ENCODE data around the gene GNAO1. TPM values are rescaled to one million over a fixed set of nuclear protein-coding genes. Genes with fewer than 3 reads are reported as not detected.

GNAO1 gene
- total and polyA plus RNA-seq, 2 of the 13 experiments (the other 11 are each of a cell fraction or from before 2014, with no cell fraction given): not detected

DNA sequence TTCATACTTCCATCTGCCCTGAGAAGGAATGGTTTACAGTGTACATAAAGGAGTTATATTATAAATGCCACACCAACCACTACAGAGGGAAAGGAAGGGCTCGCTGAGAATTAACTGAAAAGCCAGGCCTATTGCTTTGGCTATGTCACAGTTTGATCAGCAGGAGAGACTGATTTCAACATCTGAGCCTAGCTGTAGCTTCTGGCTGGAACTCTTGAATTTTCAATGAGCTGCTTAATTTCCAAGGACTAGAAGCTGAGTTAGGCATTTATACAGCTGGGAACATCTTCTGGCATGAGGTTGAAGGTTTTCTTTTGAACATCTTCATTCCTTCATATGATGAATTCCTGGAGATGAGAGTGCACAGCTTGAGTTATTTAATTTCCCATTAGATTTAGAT is 47.6 kb upstream of the GNAO1 start (continued):
- TF ChIP-seq, protein P1, sequence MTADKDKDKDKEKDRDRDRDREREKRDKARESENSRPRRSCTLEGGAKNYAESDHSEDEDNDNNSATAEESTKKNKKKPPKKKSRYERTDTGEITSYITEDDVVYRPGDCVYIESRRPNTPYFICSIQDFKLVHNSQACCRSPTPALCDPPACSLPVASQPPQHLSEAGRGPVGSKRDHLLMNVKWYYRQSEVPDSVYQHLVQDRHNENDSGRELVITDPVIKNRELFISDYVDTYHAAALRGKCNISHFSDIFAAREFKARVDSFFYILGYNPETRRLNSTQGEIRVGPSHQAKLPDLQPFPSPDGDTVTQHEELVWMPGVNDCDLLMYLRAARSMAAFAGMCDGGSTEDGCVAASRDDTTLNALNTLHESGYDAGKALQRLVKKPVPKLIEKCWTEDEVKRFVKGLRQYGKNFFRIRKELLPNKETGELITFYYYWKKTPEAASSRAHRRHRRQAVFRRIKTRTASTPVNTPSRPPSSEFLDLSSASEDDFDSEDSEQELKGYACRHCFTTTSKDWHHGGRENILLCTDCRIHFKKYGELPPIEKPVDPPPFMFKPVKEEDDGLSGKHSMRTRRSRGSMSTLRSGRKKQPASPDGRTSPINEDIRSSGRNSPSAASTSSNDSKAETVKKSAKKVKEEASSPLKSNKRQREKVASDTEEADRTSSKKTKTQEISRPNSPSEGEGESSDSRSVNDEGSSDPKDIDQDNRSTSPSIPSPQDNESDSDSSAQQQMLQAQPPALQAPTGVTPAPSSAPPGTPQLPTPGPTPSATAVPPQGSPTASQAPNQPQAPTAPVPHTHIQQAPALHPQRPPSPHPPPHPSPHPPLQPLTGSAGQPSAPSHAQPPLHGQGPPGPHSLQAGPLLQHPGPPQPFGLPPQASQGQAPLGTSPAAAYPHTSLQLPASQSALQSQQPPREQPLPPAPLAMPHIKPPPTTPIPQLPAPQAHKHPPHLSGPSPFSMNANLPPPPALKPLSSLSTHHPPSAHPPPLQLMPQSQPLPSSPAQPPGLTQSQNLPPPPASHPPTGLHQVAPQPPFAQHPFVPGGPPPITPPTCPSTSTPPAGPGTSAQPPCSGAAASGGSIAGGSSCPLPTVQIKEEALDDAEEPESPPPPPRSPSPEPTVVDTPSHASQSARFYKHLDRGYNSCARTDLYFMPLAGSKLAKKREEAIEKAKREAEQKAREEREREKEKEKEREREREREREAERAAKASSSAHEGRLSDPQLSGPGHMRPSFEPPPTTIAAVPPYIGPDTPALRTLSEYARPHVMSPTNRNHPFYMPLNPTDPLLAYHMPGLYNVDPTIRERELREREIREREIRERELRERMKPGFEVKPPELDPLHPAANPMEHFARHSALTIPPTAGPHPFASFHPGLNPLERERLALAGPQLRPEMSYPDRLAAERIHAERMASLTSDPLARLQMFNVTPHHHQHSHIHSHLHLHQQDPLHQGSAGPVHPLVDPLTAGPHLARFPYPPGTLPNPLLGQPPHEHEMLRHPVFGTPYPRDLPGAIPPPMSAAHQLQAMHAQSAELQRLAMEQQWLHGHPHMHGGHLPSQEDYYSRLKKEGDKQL (CRISPR knock-in tag; IDR thresholded peaks at IDR 0.05; ENCODE audit: low read depth): no peak
- TF ChIP-seq ZNF607 (CRISPR knock-in tag; IDR thresholded peaks at IDR 0.05; ENCODE audit: borderline replicate concordance) (no peak), PCBP2 (optimal IDR thresholded peaks at IDR 0.05; ENCODE audit: low read depth, low read length, poor library complexity, severe bottlenecking) (no peak), ISX (CRISPR knock-in tag; conservative IDR thresholded peaks at IDR 0.05) (no peak), IRX3 (CRISPR knock-in tag; IDR thresholded peaks at IDR 0.05; ENCODE audit: borderline replicate concordance, low read depth) (no peak), ZFP41 (CRISPR knock-in tag; IDR thresholded peaks at IDR 0.05; ENCODE audit: borderline replicate concordance) (no peak), ZNF616 (CRISPR knock-in tag; IDR thresholded peaks at IDR 0.05; ENCODE audit: low read depth) (no peak), SOX6 (IDR thresholded peaks at IDR 0.05) (no peak), SOX6 (CRISPR knock-in tag; IDR thresholded peaks at IDR 0.05) (no peak), ZNF644 (CRISPR knock-in tag; IDR thresholded peaks at IDR 0.05; ENCODE audit: low read depth) (no peak), ONECUT2 (CRISPR knock-in tag; IDR thresholded peaks at IDR 0.05) (no peak), ZNF674 (CRISPR knock-in tag; IDR thresholded peaks at IDR 0.05; ENCODE audit: low read depth) (no peak)
- TF ChIP-seq, protein P2, sequence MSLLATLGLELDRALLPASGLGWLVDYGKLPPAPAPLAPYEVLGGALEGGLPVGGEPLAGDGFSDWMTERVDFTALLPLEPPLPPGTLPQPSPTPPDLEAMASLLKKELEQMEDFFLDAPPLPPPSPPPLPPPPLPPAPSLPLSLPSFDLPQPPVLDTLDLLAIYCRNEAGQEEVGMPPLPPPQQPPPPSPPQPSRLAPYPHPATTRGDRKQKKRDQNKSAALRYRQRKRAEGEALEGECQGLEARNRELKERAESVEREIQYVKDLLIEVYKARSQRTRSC (CRISPR knock-in tag; IDR thresholded peaks at IDR 0.05; ENCODE audit: low read depth): no peak
- TF ChIP-seq, protein P3, sequence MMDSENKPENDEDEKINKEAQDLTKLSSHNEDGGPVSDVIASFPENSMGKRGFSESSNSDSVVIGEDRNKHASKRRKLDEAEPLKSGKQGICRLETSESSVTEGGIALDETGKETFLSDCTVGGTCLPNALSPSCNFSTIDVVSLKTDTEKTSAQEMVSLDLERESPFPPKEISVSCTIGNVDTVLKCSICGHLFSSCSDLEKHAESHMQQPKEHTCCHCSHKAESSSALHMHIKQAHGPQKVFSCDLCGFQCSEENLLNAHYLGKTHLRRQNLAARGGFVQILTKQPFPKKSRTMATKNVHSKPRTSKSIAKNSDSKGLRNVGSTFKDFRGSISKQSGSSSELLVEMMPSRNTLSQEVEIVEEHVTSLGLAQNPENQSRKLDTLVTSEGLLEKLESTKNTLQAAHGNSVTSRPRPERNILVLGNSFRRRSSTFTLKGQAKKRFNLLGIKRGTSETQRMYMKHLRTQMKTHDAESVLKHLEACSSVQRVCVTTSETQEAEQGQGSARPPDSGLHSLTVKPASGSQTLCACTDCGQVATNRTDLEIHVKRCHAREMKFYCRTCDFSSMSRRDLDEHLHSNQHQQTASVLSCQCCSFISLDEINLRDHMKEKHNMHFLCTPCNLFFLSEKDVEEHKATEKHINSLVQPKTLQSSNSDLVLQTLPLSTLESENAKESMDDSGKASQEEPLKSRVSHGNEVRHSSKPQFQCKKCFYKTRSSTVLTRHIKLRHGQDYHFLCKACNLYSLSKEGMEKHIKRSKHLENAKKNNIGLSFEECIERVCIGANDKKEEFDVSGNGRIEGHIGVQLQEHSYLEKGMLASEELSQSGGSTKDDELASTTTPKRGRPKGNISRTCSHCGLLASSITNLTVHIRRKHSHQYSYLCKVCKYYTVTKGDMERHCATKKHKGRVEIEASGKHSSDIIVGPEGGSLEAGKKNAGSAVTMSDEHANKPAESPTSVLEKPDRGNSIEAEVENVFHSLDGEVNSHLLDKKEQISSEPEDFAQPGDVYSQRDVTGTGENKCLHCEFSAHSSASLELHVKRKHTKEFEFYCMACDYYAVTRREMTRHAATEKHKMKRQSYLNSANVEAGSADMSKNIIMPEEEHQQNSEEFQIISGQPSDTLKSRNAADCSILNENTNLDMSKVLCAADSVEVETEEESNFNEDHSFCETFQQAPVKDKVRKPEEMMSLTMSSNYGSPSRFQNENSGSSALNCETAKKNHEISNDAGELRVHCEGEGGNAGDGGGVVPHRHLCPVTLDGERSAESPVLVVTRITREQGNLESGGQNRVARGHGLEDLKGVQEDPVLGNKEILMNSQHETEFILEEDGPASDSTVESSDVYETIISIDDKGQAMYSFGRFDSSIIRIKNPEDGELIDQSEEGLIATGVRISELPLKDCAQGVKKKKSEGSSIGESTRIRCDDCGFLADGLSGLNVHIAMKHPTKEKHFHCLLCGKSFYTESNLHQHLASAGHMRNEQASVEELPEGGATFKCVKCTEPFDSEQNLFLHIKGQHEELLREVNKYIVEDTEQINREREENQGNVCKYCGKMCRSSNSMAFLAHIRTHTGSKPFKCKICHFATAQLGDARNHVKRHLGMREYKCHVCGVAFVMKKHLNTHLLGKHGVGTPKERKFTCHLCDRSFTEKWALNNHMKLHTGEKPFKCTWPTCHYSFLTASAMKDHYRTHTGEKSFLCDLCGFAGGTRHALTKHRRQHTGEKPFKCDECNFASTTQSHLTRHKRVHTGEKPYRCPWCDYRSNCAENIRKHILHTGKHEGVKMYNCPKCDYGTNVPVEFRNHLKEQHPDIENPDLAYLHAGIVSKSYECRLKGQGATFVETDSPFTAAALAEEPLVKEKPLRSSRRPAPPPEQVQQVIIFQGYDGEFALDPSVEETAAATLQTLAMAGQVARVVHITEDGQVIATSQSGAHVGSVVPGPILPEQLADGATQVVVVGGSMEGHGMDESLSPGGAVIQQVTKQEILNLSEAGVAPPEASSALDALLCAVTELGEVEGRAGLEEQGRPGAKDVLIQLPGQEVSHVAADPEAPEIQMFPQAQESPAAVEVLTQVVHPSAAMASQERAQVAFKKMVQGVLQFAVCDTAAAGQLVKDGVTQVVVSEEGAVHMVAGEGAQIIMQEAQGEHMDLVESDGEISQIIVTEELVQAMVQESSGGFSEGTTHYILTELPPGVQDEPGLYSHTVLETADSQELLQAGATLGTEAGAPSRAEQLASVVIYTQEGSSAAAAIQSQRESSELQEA (CRISPR knock-in tag; IDR thresholded peaks at IDR 0.05; ENCODE audit: not compliant biosample characterization): no peak

All from HepG2 (cell line).